Skeletal muscle tissue (tissue), 4 donors: ENCODE data around the gene MMD2. TPM values are rescaled to one million over a fixed set of nuclear protein-coding genes. Genes with fewer than 3 reads are reported as not detected.

Experiments
- H3K27ac ChIP-seq: one replicate; pipeline ENCODE4 v1.7.0; 2013; ENCODE audit warnings: mild to moderate bottlenecking, low read depth, low read length, inconsistent platforms
- H3K27me3 ChIP-seq, 3 donors: one replicate each; pipeline ENCODE4 v1.7.0; 2013; ENCODE audit warnings: low read length in 3 of 3; ENCODE audit not compliant: control insufficient read depth in 3 of 3, insufficient read depth in 3 of 3
- H3K36me3 ChIP-seq, 3 donors: one replicate each; pipeline ENCODE4 v1.7.0; 2013; ENCODE audit warnings: low read length in 3 of 3; ENCODE audit not compliant: control insufficient read depth in 3 of 3, insufficient read depth in 3 of 3
- H3K4me1 ChIP-seq, 3 donors: one replicate each; pipeline ENCODE4 v1.7.0; 2013; ENCODE audit warnings: low read length in 3 of 3, mild to moderate bottlenecking in 3 of 3; ENCODE audit not compliant: control insufficient read depth in 3 of 3, insufficient read depth in 3 of 3
- H3K4me3 ChIP-seq, 3 donors: one replicate each; pipeline ENCODE4 v1.7.0; 2013; ENCODE audit warnings: low read length in 3 of 3
- H3K9ac ChIP-seq, 3 donors: one replicate each; pipeline ENCODE4 v1.7.0; 2013; ENCODE audit warnings: low read length in 3 of 3, mild to moderate bottlenecking in 3 of 3, moderate library complexity in 2 of 3, low read depth in 1 of 3
- H3K9me3 ChIP-seq, 3 donors: one replicate each; pipeline ENCODE4 v1.7.0; 2013; ENCODE audit warnings: low read length in 3 of 3; ENCODE audit not compliant: control insufficient read depth in 3 of 3
- total RNA-seq: library from RNA; depleted of rRNA; stranded (reverse); fragments of >200 nt; gene quantifications from one replicate; pipeline ENCODE4 v1.2.3, GENCODE V29; 2014
- donor health status: Osteomylitis.

Gene MMD2
- total RNA-seq, 1 donor from 2014 or later: not detected

DNA sequence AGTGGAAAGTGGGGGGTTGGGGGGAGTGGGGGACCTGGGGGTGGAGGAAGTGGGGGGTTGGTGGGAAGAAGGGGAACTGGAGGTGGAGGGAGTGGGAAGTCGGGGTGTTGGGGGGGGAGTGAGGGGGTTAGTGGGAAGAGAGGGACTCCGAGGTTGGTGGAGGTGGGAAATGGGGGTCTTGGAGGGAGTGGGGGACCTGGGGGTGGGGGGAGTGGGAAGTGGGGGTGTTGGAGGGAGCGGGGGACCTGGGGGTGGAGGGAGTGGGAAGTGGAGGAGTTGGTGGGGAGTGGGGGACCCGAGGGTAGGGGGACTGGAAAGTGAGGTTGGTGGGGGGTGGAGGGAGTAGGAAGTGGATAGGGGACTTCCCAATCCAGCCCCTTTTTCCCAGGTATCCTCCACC is 906 bp upstream of the MMD2 start:
- Histone ChIP-seq H3K4me1 (peaks cover 0 to 5% (median 4%) of the 10 kb centered on the region in 3 donors), H3K36me3 (no peaks in the 10 kb centered on the region), H3K27me3 (peaks cover 31 to 40% (median 39%) of the 10 kb centered on the region in 3 donors), H3K9ac (no peak overlapping the region), H3K27ac (no peak overlapping the region), H3K9me3 (no peaks in the 10 kb centered on the region), H3K4me3 (no peak overlapping the region)

DNA sequence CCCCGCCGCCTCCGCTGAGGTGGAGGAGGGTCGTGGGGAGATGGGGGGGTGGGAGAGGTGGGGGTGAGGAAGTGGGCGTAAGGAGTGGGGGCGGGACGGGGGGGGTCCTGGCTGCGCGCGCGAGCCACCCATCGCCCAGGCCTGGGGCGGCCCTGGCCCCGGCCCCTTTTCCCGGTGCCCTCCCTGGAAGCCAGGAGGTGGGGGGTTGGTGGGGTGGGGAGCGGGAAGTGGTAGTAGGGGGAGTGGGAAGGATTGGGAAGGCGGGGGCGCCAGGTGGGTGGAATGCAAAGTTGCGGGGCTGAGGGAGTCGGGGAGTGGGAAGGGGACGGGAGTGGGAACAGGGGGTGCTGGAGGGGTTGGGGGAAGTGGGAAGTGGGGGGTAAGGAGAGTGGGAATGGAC is 319 bp upstream of the MMD2 start:
- Histone ChIP-seq H3K27ac (no peak overlapping the region), H3K4me3 (no peak overlapping the region), H3K4me1 (peaks cover 0 to 5% (median 4%) of the 10 kb centered on the region in 3 donors), H3K9me3 (no peaks in the 10 kb centered on the region), H3K9ac (no peak overlapping the region), H3K36me3 (no peaks in the 10 kb centered on the region), H3K27me3 (peaks cover 32 to 40% (median 40%) of the 10 kb centered on the region in 3 donors)

DNA sequence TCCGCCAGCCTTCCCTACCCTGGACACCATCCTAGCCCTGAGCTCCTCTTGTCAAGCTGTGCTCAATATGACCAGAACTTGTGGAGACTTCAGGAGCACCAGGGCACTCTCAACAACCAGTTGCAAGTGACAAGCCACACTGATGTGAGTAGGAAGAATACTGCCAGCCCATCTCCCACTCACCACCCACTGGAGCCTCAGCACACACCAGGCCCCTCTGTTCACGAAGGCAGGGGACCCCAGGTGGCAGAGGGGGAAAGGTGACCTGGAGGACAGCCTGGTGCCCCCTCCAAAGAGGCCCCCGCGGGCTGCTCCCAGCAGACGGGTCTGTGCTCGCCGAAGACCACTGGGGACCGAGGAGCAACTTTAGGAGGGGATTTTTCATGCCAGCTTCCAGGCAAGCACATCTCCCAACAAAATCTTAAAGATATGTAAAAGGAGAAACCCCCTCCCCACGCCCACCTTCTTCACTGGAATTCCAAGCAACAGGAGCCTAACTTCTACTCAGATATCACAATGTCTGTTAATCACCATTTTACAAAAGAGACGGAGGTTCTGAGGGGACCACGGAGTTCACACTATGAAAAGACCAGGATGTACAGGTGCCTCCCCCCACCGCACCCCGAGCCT is 1.0 kb downstream of the MMD2 start:
- Histone ChIP-seq H3K27ac (no peak overlapping the region), H3K9me3 (no peaks in the 10 kb centered on the region), H3K36me3 (no peaks in the 10 kb centered on the region), H3K9ac (no peak overlapping the region), H3K4me3 (no peak overlapping the region), H3K4me1 (peaks cover 0 to 5% (median 4%) of the 10 kb centered on the region in 3 donors), H3K27me3 (peaks cover 30 to 37% (median 35%) of the 10 kb centered on the region in 3 donors)

DNA sequence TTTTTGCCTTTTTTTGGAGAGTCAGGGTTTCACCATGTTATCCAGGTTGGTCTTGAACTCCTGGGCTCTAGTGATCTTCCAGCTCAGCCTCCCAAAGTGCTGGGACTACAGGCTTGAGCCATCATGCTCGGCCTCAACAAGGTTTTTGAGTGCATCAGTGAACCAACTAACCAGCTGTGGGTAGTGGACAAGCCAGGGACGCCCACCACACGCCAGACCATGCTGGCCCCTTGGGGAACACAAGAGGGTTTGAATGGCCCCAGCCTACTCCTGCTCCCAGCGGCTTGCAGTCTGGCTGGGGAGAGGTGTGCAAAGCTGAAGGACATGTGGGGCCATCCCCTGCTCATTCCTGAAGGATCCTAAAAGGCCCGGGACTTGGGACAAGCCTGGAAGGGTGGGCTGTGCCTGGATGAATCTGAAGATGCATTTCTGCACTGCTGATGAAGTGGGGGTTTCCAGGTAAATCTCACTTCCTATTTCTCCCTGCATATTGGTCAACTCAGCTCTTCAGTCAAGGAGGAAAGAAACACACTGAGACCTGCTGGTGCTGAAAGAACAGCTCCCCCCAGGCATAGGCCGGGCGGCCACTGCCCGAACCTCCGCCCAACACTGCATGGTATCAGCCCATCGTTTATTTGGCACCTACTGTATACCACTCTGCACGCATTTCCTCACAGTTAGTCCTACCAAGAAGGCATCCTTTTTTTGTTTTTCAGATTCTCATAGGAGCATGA is 6.9 kb downstream of the MMD2 start:
- Histone ChIP-seq H3K9me3 (no peaks in the 10 kb centered on the region), H3K4me3 (no peak overlapping the region), H3K27me3 (peaks cover 11 to 21% (median 14%) of the 10 kb centered on the region in 3 donors), H3K9ac (no peak overlapping the region), H3K36me3 (no peaks in the 10 kb centered on the region), H3K4me1 (no peaks in the 10 kb centered on the region), H3K27ac (no peak overlapping the region)

DNA sequence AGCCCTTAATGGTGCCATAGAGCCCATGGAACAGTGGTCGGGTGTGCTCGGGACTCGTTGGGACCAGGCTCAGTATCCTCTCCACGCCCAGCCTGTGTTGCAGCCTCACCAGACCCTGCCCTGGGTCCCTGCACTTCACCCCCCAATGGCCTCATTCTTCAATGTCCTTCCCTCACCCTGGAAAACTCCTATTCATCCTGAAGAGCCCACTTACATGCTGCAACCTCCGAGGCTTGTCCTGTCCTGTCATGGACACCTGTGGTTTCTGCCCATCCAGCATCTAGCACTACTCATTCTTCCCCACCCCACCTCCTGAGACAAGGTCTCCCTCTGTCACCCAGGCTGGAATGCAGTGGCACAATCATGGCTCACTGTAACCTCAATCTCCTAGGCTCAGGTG is 7.7 kb downstream of the MMD2 start:
- H3K27me3 ChIP-seq: peaks cover 9 to 17% (median 11%) of the 10 kb centered on the region in 3 donors
- no peak overlapping the region for H3K4me3 ChIP-seq
- H3K36me3 ChIP-seq: no peaks in the 10 kb centered on the region
- H3K9ac ChIP-seq: no peak overlapping the region
- H3K9me3 ChIP-seq: no peaks in the 10 kb centered on the region
- H3K27ac ChIP-seq: no peak overlapping the region
- H3K4me1 ChIP-seq: no peaks in the 10 kb centered on the region

DNA sequence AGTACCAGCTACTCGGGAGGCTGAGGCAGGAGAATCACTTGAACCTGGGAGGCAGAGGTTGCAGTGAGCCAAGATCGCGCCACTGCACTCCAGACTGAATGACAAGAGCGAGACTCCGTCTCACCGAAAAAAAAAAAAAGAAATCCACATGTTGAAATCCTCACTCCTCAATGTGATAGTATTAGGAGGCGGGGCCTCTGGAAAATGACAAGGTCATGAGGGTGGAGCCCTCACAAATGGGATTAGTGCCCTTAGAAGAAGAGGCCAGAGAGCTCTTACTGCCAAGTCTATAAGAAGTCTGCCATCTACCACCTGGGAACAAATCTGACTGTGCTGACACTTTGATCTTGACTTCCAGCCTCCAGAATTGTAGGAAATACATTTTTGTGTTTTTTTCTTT is 10.6 kb downstream of the MMD2 start:
- no peak overlapping the region for H3K27ac ChIP-seq
- no peaks in the 10 kb centered on the region for H3K9me3 ChIP-seq
- H3K4me3 ChIP-seq: no peak overlapping the region
- no peaks in the 10 kb centered on the region for H3K4me1 ChIP-seq
- no peak overlapping the region for H3K9ac ChIP-seq
- no peaks in the 10 kb centered on the region for H3K36me3 ChIP-seq
- H3K27me3 ChIP-seq: peaks cover 8 to 15% (median 11%) of the 10 kb centered on the region in 3 donors

DNA sequence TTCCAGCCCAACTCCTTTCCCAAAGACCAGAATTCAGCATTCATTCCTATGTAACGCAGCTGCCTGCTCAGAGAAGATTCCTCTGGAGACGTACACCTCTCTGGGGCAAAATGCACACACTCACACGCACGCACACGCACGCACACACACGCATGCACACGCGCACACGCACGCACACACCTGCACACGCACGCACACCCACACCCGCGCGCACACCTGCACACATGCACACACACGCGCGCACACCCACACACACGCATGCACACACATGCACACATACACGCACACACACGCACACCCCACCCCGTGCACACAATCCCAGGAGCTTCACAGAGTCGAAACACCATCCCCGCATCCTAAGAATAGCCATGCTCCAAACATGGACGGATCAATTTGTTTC is 13.0 kb downstream of the MMD2 start:
- H3K36me3 ChIP-seq: no peaks in the 10 kb centered on the region
- H3K9ac ChIP-seq: no peak overlapping the region
- H3K27ac ChIP-seq: no peak overlapping the region
- H3K9me3 ChIP-seq: no peaks in the 10 kb centered on the region
- no peak overlapping the region for H3K4me3 ChIP-seq
- peaks cover under 1 to 11% (median 6%) of the 10 kb centered on the region in 3 donors for H3K27me3 ChIP-seq
- H3K4me1 ChIP-seq: no peaks in the 10 kb centered on the region

DNA sequence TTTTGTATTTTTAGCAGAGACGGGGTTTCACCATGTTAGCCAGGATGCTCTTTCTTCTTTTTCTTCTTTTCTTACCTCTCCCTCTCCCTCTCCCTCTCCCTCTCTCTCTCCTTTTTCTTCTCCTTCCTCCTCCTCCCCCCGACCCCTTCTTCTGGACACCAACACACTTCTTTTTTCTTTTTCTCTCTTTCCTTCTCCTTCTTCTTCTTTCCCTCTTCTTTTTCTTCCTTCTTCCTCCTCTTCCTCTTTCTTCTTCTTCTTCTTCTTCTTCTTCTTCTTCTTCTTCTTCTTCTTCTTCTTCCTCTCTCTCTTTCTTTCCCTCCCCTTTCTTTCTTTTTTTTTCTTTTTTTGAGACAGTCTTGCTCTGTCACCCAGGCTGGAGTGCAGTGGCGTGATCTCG is 14.0 kb downstream of the MMD2 start:
- Histone ChIP-seq H3K9ac (no peak overlapping the region), H3K4me1 (no peaks in the 10 kb centered on the region), H3K36me3 (no peaks in the 10 kb centered on the region), H3K4me3 (no peak overlapping the region), H3K27me3 (peaks cover 0 to 11% (median 6%) of the 10 kb centered on the region in 3 donors), H3K27ac (no peak overlapping the region), H3K9me3 (no peaks in the 10 kb centered on the region)

DNA sequence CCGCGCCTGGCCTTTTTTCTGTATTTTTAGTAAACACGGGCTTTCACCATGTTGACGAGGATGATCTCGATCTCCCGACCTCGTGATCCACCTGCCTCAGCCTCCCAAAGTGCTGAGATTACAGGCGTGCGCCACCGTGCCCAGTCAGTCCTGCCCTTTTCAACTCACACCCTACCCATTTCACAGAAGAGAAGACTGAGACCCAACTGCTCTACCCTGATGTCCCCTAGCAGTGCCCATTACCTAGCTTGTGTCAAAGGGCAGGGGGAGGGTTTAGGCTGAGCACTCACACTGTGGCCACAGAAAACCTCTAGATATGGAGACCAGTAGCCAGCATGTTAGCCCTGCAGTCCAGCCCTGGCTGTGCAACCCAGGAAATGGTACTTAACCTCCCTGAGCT is 15.7 kb downstream of the MMD2 start:
- no peaks in the 10 kb centered on the region for H3K36me3 ChIP-seq
- no peaks in the 10 kb centered on the region for H3K9me3 ChIP-seq
- H3K4me1 ChIP-seq: no peaks in the 10 kb centered on the region
- no peak overlapping the region for H3K4me3 ChIP-seq
- no peak overlapping the region for H3K27ac ChIP-seq
- peaks cover 0 to 11% (median 6%) of the 10 kb centered on the region in 3 donors for H3K27me3 ChIP-seq
- no peak overlapping the region for H3K9ac ChIP-seq

DNA sequence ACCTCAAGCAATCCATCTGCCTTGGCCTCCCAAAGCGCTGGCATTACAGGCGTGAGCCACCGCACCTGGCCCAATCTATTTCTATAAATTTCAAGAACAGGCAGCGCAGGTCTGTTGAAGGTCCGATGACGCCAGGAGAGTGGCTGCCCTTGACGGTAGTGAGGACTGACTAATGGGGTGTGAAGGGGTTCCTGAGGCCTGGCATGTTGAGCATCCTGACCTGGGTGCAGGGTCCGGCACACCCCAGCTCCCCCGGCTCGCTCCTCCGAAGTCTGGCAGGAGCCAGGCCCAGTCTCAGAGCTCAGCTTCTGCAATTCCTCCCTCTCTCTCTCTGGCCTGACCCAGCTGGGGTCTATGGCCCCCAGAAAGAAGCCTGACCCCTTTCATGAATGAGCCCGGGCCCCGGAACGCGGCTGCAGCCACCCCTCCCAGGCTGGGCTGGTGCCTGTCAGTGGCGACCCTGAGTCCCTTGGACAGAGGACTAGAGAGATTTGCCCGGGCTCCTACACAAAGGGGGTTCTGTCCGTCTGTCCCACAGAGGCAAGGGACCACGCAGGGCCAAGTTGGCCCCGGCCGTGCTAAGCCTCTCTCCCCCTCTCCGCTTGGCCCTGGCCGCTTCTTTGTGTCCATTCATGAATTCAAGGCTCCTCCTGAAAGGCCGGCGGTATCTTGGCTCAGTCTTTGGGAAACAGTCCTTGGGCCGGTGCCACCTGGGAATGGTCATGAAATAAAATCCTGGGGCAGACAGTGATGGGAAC is 18.8 kb downstream of the MMD2 start:
- Histone ChIP-seq H3K36me3 (no peaks in the 10 kb centered on the region), H3K9me3 (no peaks in the 10 kb centered on the region), H3K9ac (no peak overlapping the region), H3K4me3 (no peak overlapping the region), H3K27me3 (peaks cover 0 to 4% (median 2%) of the 10 kb centered on the region in 3 donors), H3K4me1 (no peaks in the 10 kb centered on the region), H3K27ac (no peak overlapping the region)
